Ascending aorta (tissue), 2 donors: ENCODE data around the gene DSPP. TPM values are rescaled to one million over a fixed set of nuclear protein-coding genes. Genes with fewer than 3 reads are reported as not detected.
A peak's percentile ranks its signal among the peaks of the same experiment; 100 is the strongest.

Experiments used
- DNase-seq, 2 donors: peaks; one replicate each; pipeline ENCODE4 v3.0.0-alpha.2; 2019; ENCODE audit warnings: low spot score in 2 of 2
- H3K27ac ChIP-seq, 2 donors: fragments of 200-600 bp; sonication (generic); one replicate each; pipeline ENCODE4 v1.5.1; 2016 to 2017; ENCODE audit warnings: mild to moderate bottlenecking in 1 of 2
- H3K27me3 ChIP-seq: fragments of 200-600 bp; sonication (generic); one replicate; pipeline ENCODE4 v1.5.1; 2017
- H3K36me3 ChIP-seq, 2 donors: fragments of 200-600 bp; sonication (generic); one replicate each; pipeline ENCODE4 v1.5.1; 2016
- H3K4me1 ChIP-seq, 2 donors: fragments of 200-600 bp; sonication (generic); one replicate each; pipeline ENCODE4 v1.5.1; 2016 to 2017; ENCODE audit warnings: mild to moderate bottlenecking in 1 of 2
- H3K4me3 ChIP-seq, 2 donors: fragments of 200-600 bp; sonication (generic); one replicate each; pipeline ENCODE4 v1.5.1; 2016 to 2017; ENCODE audit warnings: mild to moderate bottlenecking in 1 of 2
- H3K9me3 ChIP-seq, 2 donors: fragments of 200-600 bp; sonication (generic); one replicate each; pipeline ENCODE4 v1.5.1; 2016
- CTCF ChIP-seq, 3 experiments: fragments of 200-600 bp in 2 of 3; fragments of 450-650 bp in 1 of 3; sonication (generic) in 2 of 3; IDR thresholded peaks; one replicate each; pipeline ENCODE4 v1.5.1; 2016 to 2019; ENCODE audit warnings: antibody characterized with exemption in 3 of 3, mild to moderate bottlenecking in 1 of 3, moderate library complexity in 1 of 3
- intact Hi-C: fragments of 100-400 bp; cut with DNase I; formaldehyde crosslinking; loops from one replicate; pipeline ENCODE4 v1.15.1; 2023
- total RNA-seq: library from RNA; depleted of rRNA; stranded (reverse); fragments of >200 nt; gene quantifications from one replicate; pipeline ENCODE4 v1.1.0, GENCODE V29; 2016

Gene DSPP
- total RNA-seq, 1 donor from 2014 or later: not detected

- intact Hi-C loops: no loop called here
- no peak for TF ChIP-seq CTCF (IDR thresholded peaks at IDR 0.05)
Observed at GRCh38 chr4:87601361-87601760, 7.0 kb upstream of the DSPP start.

GRCh38 chr4:87614292-87614890 lies 6.1 kb downstream of the DSPP start:
- Histone ChIP-seq H3K27me3 (no peaks in the 10 kb centered on the region), H3K36me3 (no peaks in the 10 kb centered on the region), H3K4me3 (no peak overlapping the region), H3K27ac (no peak overlapping the region), H3K4me1 (peaks cover 0 to 11% of the 10 kb centered on the region in 2 donors), H3K9me3 (no peaks in the 10 kb centered on the region)
- TF ChIP-seq CTCF (IDR thresholded peaks at IDR 0.05): no peak
- intact Hi-C loops: no loop called here
- DNase-seq: no peak

More at GRCh38 chr4:87601361-87601760, 7.0 kb upstream of the DSPP start:
- H3K27ac ChIP-seq: no peak overlapping the region
- no peaks in the 10 kb centered on the region for H3K4me1 ChIP-seq
- DNase-seq: no peak
- H3K9me3 ChIP-seq: peaks cover 0 to 7% of the 10 kb centered on the region in 2 donors
- no peaks in the 10 kb centered on the region for H3K36me3 ChIP-seq
- H3K4me3 ChIP-seq: no peak overlapping the region
- no peaks in the 10 kb centered on the region for H3K27me3 ChIP-seq

- intact Hi-C loops: no loop called here
- Histone ChIP-seq H3K4me1 (peaks cover 4 to 20% of the 10 kb centered on the region in 2 donors), H3K36me3 (no peaks in the 10 kb centered on the region), H3K27ac (no peak overlapping the region), H3K27me3 (no peaks in the 10 kb centered on the region), H3K4me3 (no peak overlapping the region), H3K9me3 (no peaks in the 10 kb centered on the region)
- no peak for DNase-seq
- no peak for TF ChIP-seq CTCF (IDR thresholded peaks at IDR 0.05)
Observed at GRCh38 chr4:87616268-87616667, 7.9 kb downstream of the DSPP start.

- peak overlapping the region; percentile 89 to 96 for H3K27ac ChIP-seq
- H3K4me3 ChIP-seq: peak overlapping the region; percentile 36 to 40
- no peaks in the 10 kb centered on the region for H3K36me3 ChIP-seq
- no peaks in the 10 kb centered on the region for H3K27me3 ChIP-seq
- H3K4me1 ChIP-seq: peaks cover 9 to 31% of the 10 kb centered on the region in 2 donors
- intact Hi-C loops: loop anchor here (2.0 to 5.0 kb wide), 6 partner anchors 33 to 217 kb away; no protein-coding TSS in a partner anchor
- no peak for DNase-seq
- TF ChIP-seq CTCF (IDR thresholded peaks at IDR 0.05): no peak
- H3K9me3 ChIP-seq: no peaks in the 10 kb centered on the region
Observed at GRCh38 chr4:87620086-87620485, 11.8 kb downstream of the DSPP start.

- intact Hi-C loops: loop anchor here (2.0 to 5.0 kb wide), 6 partner anchors 33 to 217 kb away; no protein-coding TSS in a partner anchor
- no peak for TF ChIP-seq CTCF (IDR thresholded peaks at IDR 0.05)
- no peak for DNase-seq
- H3K9me3 ChIP-seq: no peaks in the 10 kb centered on the region
- peak overlapping the region; percentile 89 to 96 for H3K27ac ChIP-seq
- H3K4me3 ChIP-seq: peak overlapping the region in 1 of 2 donors; percentile 36
- no peaks in the 10 kb centered on the region for H3K36me3 ChIP-seq
- peaks cover 9 to 31% of the 10 kb centered on the region in 2 donors for H3K4me1 ChIP-seq
- H3K27me3 ChIP-seq: no peaks in the 10 kb centered on the region
Observed at GRCh38 chr4:87620491-87620890, 12.2 kb downstream of the DSPP start.
